Karpas-422 (cell line): Measurements from ENCODE around the gene ULK4. TPM values are rescaled to one million over a fixed set of nuclear protein-coding genes. Genes with fewer than 3 reads are reported as not detected.
"Not testable (repeated sequence)": the region's sequence is repeated elsewhere in the genome, so short reads cannot be mapped to it uniquely, and the experiment has no call there.

Experiments
- DNase-seq: peaks from one replicate; pipeline ENCODE4 v3.0.0-alpha.2; 2015
- H2AFZ ChIP-seq: fragments of 200-600 bp; sonication (generic); 2 replicates; pipeline ENCODE4 v1.6.1; 2014; ENCODE audit warnings: antibody characterized with exemption, low read length, mixed read lengths
- H3K27ac ChIP-seq: fragments of 200-600 bp; sonication (generic); 2 replicates; pipeline ENCODE4 v1.5.1; 2014; ENCODE audit warnings: mild to moderate bottlenecking, low read length, moderate library complexity
- H3K27me3 ChIP-seq: fragments of 200-600 bp; sonication (generic); 2 replicates; pipeline ENCODE4 v1.6.1; 2014; ENCODE audit warnings: low read length, mixed read lengths
- H3K36me3 ChIP-seq: fragments of 200-600 bp; sonication (generic); 2 replicates; pipeline ENCODE4 v1.6.1; 2014; ENCODE audit warnings: low read length, mixed read lengths; ENCODE audit not compliant: insufficient read depth
- H3K4me1 ChIP-seq: fragments of 200-600 bp; sonication (generic); 2 replicates; pipeline ENCODE4 v1.6.1; 2014; ENCODE audit warnings: mild to moderate bottlenecking, low read length, mixed read lengths
- H3K4me2 ChIP-seq: fragments of 200-600 bp; sonication (generic); 2 replicates; pipeline ENCODE4 v1.6.1; 2014; ENCODE audit warnings: low read length, low read depth, mild to moderate bottlenecking; ENCODE audit not compliant: poor library complexity, severe bottlenecking
- H3K4me3 ChIP-seq: fragments of 200-600 bp; sonication (generic); 2 replicates; pipeline ENCODE4 v1.5.1; 2014; ENCODE audit warnings: mild to moderate bottlenecking, antibody characterized with exemption, low read length, mixed read lengths
- H3K79me2 ChIP-seq: fragments of 200-600 bp; sonication (generic); 2 replicates; pipeline ENCODE4 v1.6.1; 2014; ENCODE audit warnings: mild to moderate bottlenecking, low read length, mixed read lengths
- H3K9ac ChIP-seq: fragments of 200-600 bp; sonication (generic); 2 replicates; pipeline ENCODE4 v1.6.0; 2014; ENCODE audit warnings: low read length
- H3K9me2 ChIP-seq: fragments of 200-600 bp; sonication (generic), shearing (Covaris generic); replicated peaks from 2 replicates; pipeline ENCODE4 v1.6.0; 2014; ENCODE audit warnings: mild to moderate bottlenecking, low read length, moderate library complexity; ENCODE audit not compliant: insufficient read depth
- H3K9me3 ChIP-seq: fragments of 300-700, 200-600 bp; sonication (generic); 2 replicates; pipeline ENCODE4 v1.6.1; 2014; ENCODE audit warnings: low read length, mixed read lengths
- H4K20me1 ChIP-seq: fragments of 200-600 bp; sonication (generic); 2 replicates; pipeline ENCODE4 v1.6.1; 2014; ENCODE audit warnings: mild to moderate bottlenecking, antibody characterized with exemption, low read length, low read depth; ENCODE audit not compliant: insufficient read depth
- total RNA-seq: library from RNA; depleted of rRNA; stranded (reverse); fragments of >200 nt; shearing (Covaris generic); gene quantifications from 2 replicates; pipeline ENCODE4 v1.2.3, GENCODE V29; 2014; ENCODE audit warnings: low replicate concordance

The ULK4 gene
- total RNA-seq, 1 experiment from 2014 or later = 8.8 TPM

DNA sequence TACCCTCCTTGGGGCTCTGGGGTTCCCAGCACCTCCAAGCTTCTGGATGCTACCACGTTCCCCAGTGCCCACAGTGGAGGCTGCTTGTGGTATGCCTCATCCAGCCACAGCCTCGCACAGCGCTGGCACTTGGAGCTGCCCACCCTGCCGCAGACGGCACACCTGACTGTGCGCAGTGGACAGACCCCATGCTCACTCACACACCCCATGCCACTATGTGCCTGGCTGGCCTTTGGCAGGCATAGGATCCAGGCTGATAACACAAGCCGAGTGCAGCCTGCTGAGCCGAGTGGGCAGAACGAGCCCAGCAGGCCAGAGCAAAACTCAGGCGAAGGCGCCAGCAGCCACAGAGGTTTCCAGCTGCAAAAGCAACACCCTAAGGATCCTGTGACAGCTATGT, 311.5 kb downstream of the ULK4 start:
- no peak overlapping the region for H3K4me3 ChIP-seq
- no peaks in the 10 kb centered on the region for H3K9me2 ChIP-seq
- H4K20me1 ChIP-seq = no peaks in the 10 kb centered on the region
- H2AFZ ChIP-seq = no peak overlapping the region
- H3K9me3 ChIP-seq = no peaks in the 10 kb centered on the region
- H3K4me2 ChIP-seq = no peak overlapping the region
- no peaks in the 10 kb centered on the region for H3K79me2 ChIP-seq
- H3K36me3 ChIP-seq = no peaks in the 10 kb centered on the region
- no peak for DNase-seq
- no peaks in the 10 kb centered on the region for H3K4me1 ChIP-seq
- H3K27ac ChIP-seq = no peak overlapping the region
- no peaks in the 10 kb centered on the region for H3K27me3 ChIP-seq
- H3K9ac ChIP-seq = no peak overlapping the region

DNA sequence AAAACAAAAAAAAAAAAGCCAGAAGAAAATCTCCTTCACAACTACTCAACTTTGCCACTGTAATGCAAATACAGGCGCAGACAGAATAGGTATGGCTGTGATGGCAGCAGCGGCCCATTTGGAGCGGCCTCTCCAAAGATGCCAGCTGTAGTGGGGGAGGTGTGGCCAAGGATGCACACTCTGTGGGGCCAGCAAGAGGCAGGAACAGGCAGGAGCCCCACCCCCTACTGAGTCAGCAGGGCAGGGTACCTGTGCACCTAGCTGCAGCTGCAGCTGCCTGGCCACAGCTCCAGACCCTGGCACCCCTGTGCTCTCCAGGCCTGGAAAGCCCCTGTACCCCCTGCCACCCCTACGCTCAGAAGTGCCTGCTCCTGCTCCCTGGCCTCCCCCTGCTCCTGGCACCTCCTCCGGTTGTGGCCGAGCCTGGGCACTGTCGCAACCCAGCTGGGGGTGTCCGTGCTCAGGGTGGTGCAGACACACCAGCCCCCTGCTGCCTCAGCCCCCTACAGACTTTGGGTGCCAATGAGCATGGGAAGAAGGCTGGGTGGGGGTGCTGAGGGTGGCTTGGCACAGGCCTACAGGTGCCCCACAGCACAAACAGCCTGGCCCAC, 312.7 kb downstream of the ULK4 start:
- no peak for DNase-seq
- H3K9ac ChIP-seq = no peak overlapping the region
- no peak overlapping the region for H3K4me3 ChIP-seq
- no peak overlapping the region for H3K27ac ChIP-seq
- no peaks in the 10 kb centered on the region for H3K27me3 ChIP-seq
- no peaks in the 10 kb centered on the region for H4K20me1 ChIP-seq
- no peaks in the 10 kb centered on the region for H3K36me3 ChIP-seq
- H3K9me3 ChIP-seq = no peaks in the 10 kb centered on the region
- H2AFZ ChIP-seq = no peak overlapping the region
- no peak overlapping the region for H3K4me2 ChIP-seq
- no peaks in the 10 kb centered on the region for H3K79me2 ChIP-seq
- H3K4me1 ChIP-seq = no peaks in the 10 kb centered on the region
- no peaks in the 10 kb centered on the region for H3K9me2 ChIP-seq

DNA sequence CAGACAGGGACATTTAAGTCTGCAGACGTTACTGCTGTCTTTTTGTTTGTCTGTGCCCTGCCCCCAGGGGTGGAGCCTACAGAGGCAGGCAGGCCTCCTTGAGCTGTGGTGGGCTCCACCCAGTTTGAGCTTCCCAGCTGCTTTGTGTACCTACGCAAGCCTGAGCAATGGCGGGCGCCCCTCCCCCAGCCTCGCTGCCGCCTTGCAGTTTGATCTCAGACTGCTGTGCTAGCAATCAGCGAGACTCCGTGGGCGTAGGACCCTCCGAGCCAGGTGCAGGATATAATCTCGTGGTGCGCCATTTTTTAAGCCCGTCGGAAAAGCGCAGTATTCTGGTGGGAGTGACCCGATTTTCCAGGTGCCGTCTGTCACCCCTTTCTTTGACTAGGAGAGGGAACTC, 314.2 kb downstream of the ULK4 start:
- H3K9me3 ChIP-seq, H3K4me1 ChIP-seq, H3K36me3 ChIP-seq, H3K9me2 ChIP-seq, H3K4me3 ChIP-seq, H4K20me1 ChIP-seq, DNase-seq, H3K79me2 ChIP-seq, H3K9ac ChIP-seq, H3K4me2 ChIP-seq, H3K27ac ChIP-seq, H3K27me3 ChIP-seq, H2AFZ ChIP-seq: not testable (repeated sequence)

GRCh38 chr3:41640076-41640475, 321.8 kb downstream of the ULK4 start:
- no peak overlapping the region for H3K4me3 ChIP-seq
- no peak overlapping the region for H3K4me2 ChIP-seq
- no peaks in the 10 kb centered on the region for H4K20me1 ChIP-seq
- no peaks in the 10 kb centered on the region for H3K79me2 ChIP-seq
- H3K27ac ChIP-seq = no peak overlapping the region
- H3K4me1 ChIP-seq = no peaks in the 10 kb centered on the region
- no peaks in the 10 kb centered on the region for H3K36me3 ChIP-seq
- H3K9me3 ChIP-seq = no peaks in the 10 kb centered on the region
- no peak overlapping the region for H2AFZ ChIP-seq
- no peak overlapping the region for H3K9ac ChIP-seq
- DNase-seq = no peak
- H3K9me2 ChIP-seq = no peaks in the 10 kb centered on the region
- H3K27me3 ChIP-seq = no peaks in the 10 kb centered on the region

DNA sequence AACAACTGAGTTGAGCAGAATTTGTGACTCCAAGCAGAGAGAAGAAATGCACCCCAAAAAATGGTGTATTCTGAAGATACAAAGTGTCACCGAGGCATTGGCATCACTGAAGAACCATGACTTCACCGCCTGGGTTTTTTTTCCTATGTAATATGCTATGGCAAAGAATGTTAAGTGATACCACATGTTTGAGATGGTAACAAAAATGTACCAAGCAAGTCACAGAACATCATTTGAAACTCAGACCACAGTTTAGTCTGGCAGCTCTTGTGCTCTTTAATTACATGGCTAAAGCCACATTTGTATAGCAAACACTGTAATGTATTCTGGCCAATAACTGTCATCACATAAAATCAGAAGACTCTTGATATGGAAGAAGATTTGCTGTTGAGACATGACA, 323.5 kb downstream of the ULK4 start:
- Histone ChIP-seq H3K4me1 (no peaks in the 10 kb centered on the region), H3K9ac (no peak overlapping the region), H3K27ac (no peak overlapping the region), H2AFZ (no peak overlapping the region), H3K4me2 (no peak overlapping the region), H3K9me2 (no peaks in the 10 kb centered on the region), H3K79me2 (no peaks in the 10 kb centered on the region), H3K36me3 (no peaks in the 10 kb centered on the region), H3K9me3 (no peaks in the 10 kb centered on the region), H3K27me3 (no peaks in the 10 kb centered on the region), H3K4me3 (no peak overlapping the region), H4K20me1 (no peaks in the 10 kb centered on the region)
- DNase-seq = no peak

DNA sequence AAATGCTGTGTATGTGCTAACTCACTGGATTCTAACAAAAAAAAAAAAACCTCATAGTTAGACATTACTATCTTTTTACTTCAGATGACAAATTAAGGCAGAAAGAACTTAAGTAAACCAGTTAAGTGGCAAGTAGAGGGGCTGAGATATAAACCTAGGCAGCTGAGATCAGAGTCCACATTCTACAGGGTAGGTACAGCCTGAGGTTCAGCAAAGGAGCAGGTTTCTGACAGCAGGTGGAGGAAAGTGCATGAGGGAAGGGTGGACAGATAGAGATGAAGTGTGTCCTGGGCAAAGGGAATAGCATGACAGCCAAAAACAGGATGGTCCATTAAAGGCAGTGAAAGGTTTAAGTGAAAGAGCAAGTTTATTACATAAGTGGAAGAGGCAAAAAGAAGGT, 329.2 kb downstream of the ULK4 start:
- H3K9me3 ChIP-seq = no peaks in the 10 kb centered on the region
- H3K4me2 ChIP-seq = no peak overlapping the region
- no peaks in the 10 kb centered on the region for H3K36me3 ChIP-seq
- no peaks in the 10 kb centered on the region for H3K4me1 ChIP-seq
- DNase-seq = no peak
- H4K20me1 ChIP-seq = no peaks in the 10 kb centered on the region
- H3K4me3 ChIP-seq = no peak overlapping the region
- H3K79me2 ChIP-seq = no peaks in the 10 kb centered on the region
- H3K9ac ChIP-seq = no peak overlapping the region
- no peak overlapping the region for H2AFZ ChIP-seq
- H3K27me3 ChIP-seq = peaks cover 3% of the 10 kb centered on the region; the same call in 1 of the 2 replicates
- no peak overlapping the region for H3K27ac ChIP-seq
- no peaks in the 10 kb centered on the region for H3K9me2 ChIP-seq

DNA sequence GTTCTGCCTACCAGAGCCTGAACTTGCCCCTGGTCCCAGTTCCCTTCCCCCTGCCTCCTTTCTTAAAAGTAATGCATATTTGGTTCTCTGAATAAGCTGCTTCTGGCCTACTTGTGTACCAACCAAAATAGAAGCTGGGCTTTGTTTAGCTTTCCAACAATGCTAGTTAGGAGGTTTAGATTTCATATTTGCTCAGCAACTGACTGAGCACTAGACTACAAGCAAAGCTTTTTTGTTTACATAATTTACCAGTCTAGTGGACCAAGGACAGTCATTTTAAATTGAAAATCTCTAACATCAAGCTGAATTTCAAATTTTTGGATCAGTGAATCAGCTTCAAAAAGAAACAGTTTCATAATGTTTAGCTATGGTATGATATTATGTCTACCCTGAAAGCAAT, 331.2 kb downstream of the ULK4 start:
- Histone ChIP-seq H2AFZ (no peak overlapping the region), H3K9me3 (no peaks in the 10 kb centered on the region), H3K4me2 (no peak overlapping the region), H3K4me1 (no peaks in the 10 kb centered on the region), H3K36me3 (no peaks in the 10 kb centered on the region), H3K9ac (no peak overlapping the region), H3K27ac (no peak overlapping the region), H3K27me3 (peaks cover 3% of the 10 kb centered on the region; the same call in 1 of the 2 replicates), H3K9me2 (no peaks in the 10 kb centered on the region), H3K4me3 (no peak overlapping the region), H3K79me2 (no peaks in the 10 kb centered on the region), H4K20me1 (no peaks in the 10 kb centered on the region)
- DNase-seq = no peak

GRCh38 chr3:41629986-41630385, 331.9 kb downstream of the ULK4 start:
- Histone ChIP-seq H3K27ac (no peak overlapping the region), H3K36me3 (no peaks in the 10 kb centered on the region), H3K79me2 (no peaks in the 10 kb centered on the region), H2AFZ (no peak overlapping the region), H3K4me2 (no peak overlapping the region), H3K27me3 (peaks cover 3% of the 10 kb centered on the region; the same call in 1 of the 2 replicates), H3K9ac (no peak overlapping the region), H3K9me2 (no peaks in the 10 kb centered on the region), H4K20me1 (no peaks in the 10 kb centered on the region), H3K4me1 (no peaks in the 10 kb centered on the region), H3K4me3 (no peak overlapping the region), H3K9me3 (no peaks in the 10 kb centered on the region)
- no peak for DNase-seq

GRCh38 chr3:41629072-41629471, 332.8 kb downstream of the ULK4 start:
- H2AFZ ChIP-seq = no peak overlapping the region
- H3K4me2 ChIP-seq = no peak overlapping the region
- DNase-seq = no peak
- H3K4me3 ChIP-seq = no peak overlapping the region
- peaks cover 3% of the 10 kb centered on the region; the same call in 1 of the 2 replicates for H3K27me3 ChIP-seq
- no peaks in the 10 kb centered on the region for H4K20me1 ChIP-seq
- H3K4me1 ChIP-seq = no peaks in the 10 kb centered on the region
- H3K27ac ChIP-seq = no peak overlapping the region
- no peaks in the 10 kb centered on the region for H3K9me2 ChIP-seq
- H3K9me3 ChIP-seq = no peaks in the 10 kb centered on the region
- H3K36me3 ChIP-seq = no peaks in the 10 kb centered on the region
- H3K9ac ChIP-seq = no peak overlapping the region
- H3K79me2 ChIP-seq = no peaks in the 10 kb centered on the region
